GM12878 (cell line): Measurements from ENCODE around the gene DNAJC5. TPM values are rescaled to one million over a fixed set of nuclear protein-coding genes. Genes with fewer than 3 reads are reported as not detected.
A peak's percentile ranks its signal among the peaks of the same experiment; 100 is the strongest.

Experiments
- ATAC-seq: fragments of 200-7000 bp; cut with Tn5 transposase; 3 replicates; pipeline ENCODE4 v1.9.1; 2020; ENCODE audit warnings: mild to moderate bottlenecking, moderate library complexity
- BruUV-seq: library from RNA; stranded (reverse); fragments of 400-500 nt; replicated peaks from 2 replicates; lab custom pipeline; 2021; lab: Mats Ljungman, UMichigan
- CTCF ChIA-PET: fragments of 300-600 bp; sonication (Branson Sonifier 250); formaldehyde crosslinking; extraction: SDS; loops from one replicate; lab custom pipeline; 2021; ENCODE audit warnings: inconsistent platforms; lab: Yijun Ruan, JAX
- POLR2A ChIA-PET: fragments of 350-600 bp; formaldehyde crosslinking; extraction: SDS; loops from one replicate; lab custom pipeline; 2021; ENCODE audit warnings: inconsistent platforms; lab: Charles Lee
- RAD21 ChIA-PET: fragments of 300-600 bp; sonication (Branson Sonifier 250); formaldehyde crosslinking; loops from one replicate; lab custom pipeline; 2023; ENCODE audit warnings: antibody characterized with exemption; ENCODE audit not compliant: unreplicated experiment; lab: Charles Lee
- SMC1A ChIA-PET: fragments of 300-600 bp; sonication (Branson Sonifier 250); formaldehyde crosslinking; loops from one replicate; lab custom pipeline; 2023; ENCODE audit not compliant: unreplicated experiment, uncharacterized antibody; lab: Charles Lee
- DNase-seq: peaks from one replicate; pipeline ENCODE4 v3.0.0-alpha.2; 2011; ENCODE audit warnings: low read depth, low spot score
- FAIRE-seq: peaks from 3 replicates; lab custom pipeline; 2011; peaks lifted over from hg19 to GRCh38; lab: Jason Lieb, UNC
- H2AFZ ChIP-seq: 2 replicates; pipeline ENCODE4 v1.6.0; 2011; ENCODE audit warnings: low read depth, low read length, control low read depth; ENCODE audit not compliant: control insufficient read depth
- H3K27ac ChIP-seq: 2 replicates; pipeline ENCODE4 v1.5.1; 2011; ENCODE audit warnings: control low read depth; ENCODE audit not compliant: control insufficient read depth, insufficient read depth
- H3K27me3 ChIP-seq, 2 experiments: replicated peaks in 1 of 2; 2 replicates each; pipeline versions ENCODE4 v1.6.0 to v1.6.1; 2011; ENCODE audit warnings: low read length in 1 of 2; ENCODE audit not compliant: control insufficient read depth in 2 of 2, insufficient read depth in 2 of 2
- H3K36me3 ChIP-seq, 2 experiments: 2 replicates each; pipeline ENCODE4 v1.5.1; 2011; ENCODE audit warnings: low read length in 1 of 2; ENCODE audit not compliant: control insufficient read depth in 2 of 2, insufficient read depth in 2 of 2
- H3K4me1 ChIP-seq: 2 replicates; pipeline ENCODE4 v1.6.1; 2011; ENCODE audit warnings: mild to moderate bottlenecking, low read length, moderate library complexity, mixed read lengths; ENCODE audit not compliant: control insufficient read depth, insufficient read depth
- H3K4me2 ChIP-seq: 2 replicates; pipeline ENCODE4 v1.6.0; 2011; ENCODE audit warnings: control low read depth; ENCODE audit not compliant: control insufficient read depth, insufficient read depth
- H3K4me3 ChIP-seq: fragments of 200-600 bp; sonication (generic); 2 replicates; pipeline ENCODE4 v1.5.1; 2016
- H3K79me2 ChIP-seq: 2 replicates; pipeline ENCODE4 v1.6.0; 2011; ENCODE audit warnings: low read length; ENCODE audit not compliant: control insufficient read depth, insufficient read depth
- H3K9ac ChIP-seq: 2 replicates; pipeline ENCODE4 v1.8.0; 2011; ENCODE audit warnings: low read length, control low read depth, mixed read lengths; ENCODE audit not compliant: control insufficient read depth, insufficient read depth
- H3K9me3 ChIP-seq: replicated peaks from 3 replicates; pipeline ENCODE4 v1.5.1; 2011; ENCODE audit warnings: mild to moderate bottlenecking, low read length; ENCODE audit not compliant: control insufficient read depth, insufficient read depth
- H4K20me1 ChIP-seq: 2 replicates; pipeline ENCODE4 v1.6.0; 2011; ENCODE audit not compliant: control insufficient read depth, insufficient read depth
- ASH2L ChIP-seq: fragments of 300-600, 200-600 bp; sonication (generic); IDR thresholded peaks from 2 replicates; pipeline ENCODE4 v1.6.1; 2017; ENCODE audit warnings: low read depth, mild to moderate bottlenecking, borderline replicate concordance
- BMI1 ChIP-seq: fragments of 450-650 bp; IDR thresholded peaks from 2 replicates; pipeline ENCODE4 v1.6.1; 2016; ENCODE audit warnings: mild to moderate bottlenecking, moderate library complexity, borderline replicate concordance
- CHD4 ChIP-seq: fragments of 200-600 bp; sonication (generic); IDR thresholded peaks from 2 replicates; pipeline ENCODE4 v1.6.1; 2016; ENCODE audit warnings: mild to moderate bottlenecking
- CUX1 ChIP-seq: IDR thresholded peaks from 2 replicates; pipeline ENCODE4 v1.6.1; 2012; ENCODE audit warnings: improper control_type of control experiment, low read depth, low read length; ENCODE audit not compliant: insufficient replicate concordance
- EED ChIP-seq: sonication (generic); IDR thresholded peaks from 2 replicates; pipeline ENCODE4 v1.6.1; 2016; ENCODE audit warnings: antibody characterized with exemption, low read depth
- FOXM1 ChIP-seq: IDR thresholded peaks from 2 replicates; pipeline ENCODE4 v1.6.1; 2012; ENCODE audit warnings: low read depth, mild to moderate bottlenecking, inconsistent platforms, low read length, moderate library complexity
- POLR2A ChIP-seq: IDR thresholded peaks from 2 replicates; pipeline ENCODE4 v1.6.1; 2011; ENCODE audit warnings: low read depth, mild to moderate bottlenecking, low read length
- POLR2AphosphoS2 ChIP-seq: IDR thresholded peaks from 2 replicates; pipeline ENCODE4 v1.6.1; 2011; ENCODE audit warnings: low read depth, mild to moderate bottlenecking, low read length, improper control_type of control experiment, moderate library complexity
- RELA ChIP-seq: fragments of 450-650 bp; IDR thresholded peaks from 2 replicates; pipeline ENCODE4 v1.8.0; 2014; ENCODE audit warnings: borderline replicate concordance; ENCODE audit not compliant: partially characterized antibody
- RFX5 ChIP-seq: IDR thresholded peaks from 2 replicates; pipeline ENCODE4 v1.6.1; 2011; ENCODE audit warnings: low read depth, low read length, improper control_type of control experiment
- TAF1 ChIP-seq: IDR thresholded peaks from 2 replicates; pipeline ENCODE4 v1.6.1; 2011; ENCODE audit warnings: mild to moderate bottlenecking, low read depth, low read length, borderline replicate concordance
- TCF7 ChIP-seq: IDR thresholded peaks from 2 replicates; pipeline ENCODE4 v1.6.1; 2014; ENCODE audit warnings: antibody characterized with exemption, borderline replicate concordance
- WGBS: methylation state at CpG from one replicate; pipeline ENCODE4 v1.1.6; 2016; ENCODE audit warnings: low lambda C conversion rate; ENCODE audit not compliant: insufficient replicate concordance, insufficient coverage; ENCODE audit errors: missing lambda C conversion rate; 5-methylcytosine and 5-hydroxymethylcytosine counted together
- in situ Hi-C: fragments of 300-500 bp; cut with MboI; formaldehyde crosslinking; loops from 9 replicates; pipeline ENCODE4 v1.14.3; 2018; ENCODE audit warnings: mixed read lengths
- intact Hi-C: fragments of 100-400 bp; cut with micrococcal nuclease; formaldehyde crosslinking; loops from one replicate; pipeline ENCODE4 v1.14.2; 2022; ENCODE audit not compliant: unreplicated experiment
- polyA plus RNA-seq, 11 experiments: library from polyadenylated mRNA; depleted of rRNA in 4 of 11; unstranded in 6 of 11; stranded (reverse) in 5 of 11; fragments of >200 nt; fragmentation: Nextera tagmentation in 4 of 11; fragmentation: Illumina TruSeq in 1 of 11; extraction: Ambion mirVana in 4 of 11; extraction: Trizol in 1 of 11; gene quantifications; 1 replicate in 1 of 11; 2 replicates in 10 of 11; pipeline versions ENCODE4 v1.2.1 to v1.2.3, GENCODE V29; 2011 to 2016; ENCODE audit warnings: inconsistent platforms in 2 of 11, missing spikeins in 2 of 11, low read depth in 1 of 11
- total RNA-seq, 4 experiments: library from RNA; depleted of rRNA in 3 of 4; stranded (reverse); fragments of >200 nt in 3 of 4; fragmentation: Illumina TruSeq in 1 of 4; extraction: Trizol in 1 of 4; gene quantifications; 2 replicates each; pipeline versions ENCODE4 v1.2.1 to v1.2.3, GENCODE V29; 2013 to 2021

DNAJC5 gene
- total and polyA plus RNA-seq, 10 of the 15 experiments (the other 5 are each of a cell fraction or from before 2014, with no cell fraction given): 0.69 to 36.8 (median 17.0) TPM

DNA sequence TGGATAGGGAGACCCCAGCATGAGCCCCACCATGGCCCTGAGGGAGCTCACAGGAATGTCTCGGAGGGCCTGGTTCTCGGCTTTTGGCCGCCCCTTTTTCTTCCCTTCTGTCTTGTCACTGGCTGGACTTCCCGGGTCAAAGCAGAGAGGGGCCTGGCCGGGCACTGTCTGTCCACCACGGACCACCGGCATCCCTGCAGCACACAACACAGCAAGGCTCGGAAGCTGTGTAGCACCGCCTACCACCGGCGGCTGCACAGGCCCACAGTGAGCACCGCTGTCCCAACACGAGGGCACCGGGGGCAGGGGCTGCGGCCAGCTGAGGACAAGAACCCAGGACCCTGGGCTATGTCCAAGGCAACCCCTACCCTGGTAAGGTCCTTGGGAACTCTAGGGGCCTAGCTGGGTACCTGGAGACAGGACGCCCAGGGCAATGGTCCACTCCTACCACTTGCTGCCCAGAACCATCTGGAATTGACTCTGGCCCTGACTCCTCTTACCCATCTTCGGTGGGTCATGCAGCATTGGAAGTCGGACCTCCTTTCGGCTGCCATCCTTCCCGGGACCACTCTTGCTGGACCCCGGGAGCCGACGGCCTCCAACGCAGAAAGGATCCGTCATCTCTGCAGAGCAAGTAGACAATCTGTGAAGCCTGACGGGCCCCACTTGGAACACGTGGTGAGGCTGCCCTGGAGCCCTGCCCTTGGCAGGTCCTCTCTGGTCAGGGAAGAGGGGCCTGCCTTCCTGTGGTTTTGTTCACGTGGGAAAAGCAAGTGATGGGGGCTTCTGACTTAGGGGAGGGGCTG is 72.6 kb downstream of the DNAJC5 start (continued):
- no peak for TF ChIP-seq CUX1
- TF ChIP-seq RELA: no peak
- TF ChIP-seq, all 136 proteins: peak for 0

DNA sequence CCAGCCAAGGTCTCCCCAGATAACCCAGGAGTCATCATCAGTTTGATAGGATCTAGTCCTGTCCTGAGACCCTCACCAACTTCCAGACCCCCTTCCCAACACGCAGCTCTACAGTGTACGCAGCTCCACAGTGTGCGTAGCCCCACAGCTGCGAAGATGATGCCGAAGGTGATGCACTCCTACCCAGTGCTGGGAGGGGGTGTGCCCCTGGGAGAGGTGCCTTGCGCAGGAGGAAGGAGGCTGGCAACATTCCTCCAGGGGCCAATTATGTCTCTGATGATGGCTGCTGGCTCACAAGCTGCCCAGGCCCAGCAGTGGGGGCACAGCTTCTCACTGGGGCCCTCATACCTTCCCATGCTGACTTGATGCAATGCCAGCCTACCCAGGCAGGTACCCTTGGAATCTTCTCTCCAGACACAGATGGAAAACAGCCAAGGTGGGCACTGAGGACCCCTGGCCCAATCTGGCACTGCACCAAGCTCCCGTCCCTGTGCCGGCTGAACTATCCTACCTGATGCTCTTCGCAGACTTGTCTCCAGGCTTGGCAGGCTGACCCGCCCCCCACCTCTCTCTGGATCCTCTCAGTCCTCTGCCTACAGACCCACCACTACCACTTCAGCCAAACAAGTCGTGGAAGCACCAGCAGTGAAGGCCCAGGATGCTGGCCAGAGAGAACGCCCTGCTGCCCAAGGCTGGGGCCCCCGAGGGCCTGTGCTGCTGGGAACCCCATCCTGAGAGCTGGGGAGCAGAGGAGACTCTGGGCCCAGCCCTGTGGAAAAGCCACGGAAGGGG is 73.4 kb downstream of the DNAJC5 start:
- FAIRE-seq (no peak), DNase-seq (no peak), ATAC-seq (peak; percentile 11; the same call in 1 of the 3 replicates)
- 78% methylated on average over 14 of the region's 14 CpGs for WGBS
- Histone ChIP-seq H3K4me3 (peak overlapping the region; percentile 82), H3K27ac (peak overlapping the region; percentile 72), H3K9ac (peak overlapping the region; percentile 92), H2AFZ (no peak overlapping the region), H4K20me1 (no peaks in the 10 kb centered on the region), H3K4me1 (peaks cover 11% of the 10 kb centered on the region), H3K4me2 (peak overlapping the region; percentile 97), H3K9me3 (no peaks in the 10 kb centered on the region), H3K27me3 (no peaks in the 10 kb centered on the region), H3K36me3 (peaks cover 6 to 13% of the 10 kb centered on the region in 2 experiments; a peak in 3 of 4 replicates), H3K79me2 (peaks cover 15% of the 10 kb centered on the region)
- SMC1A ChIA-PET: no interaction called here
- BruUV-seq: no TSS peak
- TF ChIP-seq TCF7 (no peak), POLR2AphosphoS2 (no peak), FOXM1 (no peak), CHD4 (no peak), RFX5 (no peak), ASH2L (no peak), TAF1 (no peak), POLR2A (peak; percentile 28), EED (0 out of 2 replicates have a peak, but pooled peaks have one; percentile 12), BMI1 (no peak)
- CTCF ChIA-PET: interaction anchor here (1.0 to 1.2 kb wide), 2 partner anchors 14 to 71 kb away, joined by 3 to 4 read pairs; no protein-coding TSS in a partner anchor
- in situ Hi-C loops (no loop called here), intact Hi-C loops (no loop called here)
- POLR2A ChIA-PET: interaction anchor here (1.4 kb wide), 1 partner anchor 11 kb away, joined by 11 read pairs; the partner anchor contains the start of gene UCKL1
- RAD21 ChIA-PET: no interaction called here
